K562 (cell line): Measurements from ENCODE around the gene NRP1.

Experiments
- ARID2 ChIP-seq: fragments of 450-650 bp; IDR thresholded peaks from 2 replicates; pipeline ENCODE4 v1.6.1; 2017; ENCODE audit warnings: antibody characterized with exemption, mild to moderate bottlenecking
- TFE3 ChIP-seq: fragments of 450-650 bp; formaldehyde crosslinking; IDR thresholded peaks from 2 replicates; pipeline ENCODE4 v1.4.0; 2020; ENCODE audit warnings: mild to moderate bottlenecking, mixed read lengths

GRCh38 chr10:33337326-33337957 lies 3.0 kb upstream of the NRP1 start:
- no peak for TF ChIP-seq ARID2
- no peak for TF ChIP-seq TFE3 (CRISPR knock-in tag)
